Choroid plexus epithelial cell (primary cell): ENCODE data around the gene ITGB1BP2.
"Not testable (repeated sequence)": the region's sequence is repeated elsewhere in the genome, so short reads cannot be mapped to it uniquely, and the experiment has no call there.

Experiments used
- DNase-seq: peaks from one replicate; pipeline ENCODE4 v3.0.0-alpha.2; 2010; ENCODE audit warnings: low read depth
- H3K4me3 ChIP-seq: 2 replicates; pipeline ENCODE4 v1.5.1; 2011; ENCODE audit warnings: low read depth, mild to moderate bottlenecking, control low read depth, low read length, moderate library complexity
- TF ChIP-seq, protein P1 (sequence below): conservative IDR thresholded peaks from 2 replicates; pipeline ENCODE4 v1.5.1; 2011; ENCODE audit warnings: low read depth, mild to moderate bottlenecking, control low read depth, inconsistent platforms, low read length, moderate library complexity

ITGB1BP2 gene

DNA sequence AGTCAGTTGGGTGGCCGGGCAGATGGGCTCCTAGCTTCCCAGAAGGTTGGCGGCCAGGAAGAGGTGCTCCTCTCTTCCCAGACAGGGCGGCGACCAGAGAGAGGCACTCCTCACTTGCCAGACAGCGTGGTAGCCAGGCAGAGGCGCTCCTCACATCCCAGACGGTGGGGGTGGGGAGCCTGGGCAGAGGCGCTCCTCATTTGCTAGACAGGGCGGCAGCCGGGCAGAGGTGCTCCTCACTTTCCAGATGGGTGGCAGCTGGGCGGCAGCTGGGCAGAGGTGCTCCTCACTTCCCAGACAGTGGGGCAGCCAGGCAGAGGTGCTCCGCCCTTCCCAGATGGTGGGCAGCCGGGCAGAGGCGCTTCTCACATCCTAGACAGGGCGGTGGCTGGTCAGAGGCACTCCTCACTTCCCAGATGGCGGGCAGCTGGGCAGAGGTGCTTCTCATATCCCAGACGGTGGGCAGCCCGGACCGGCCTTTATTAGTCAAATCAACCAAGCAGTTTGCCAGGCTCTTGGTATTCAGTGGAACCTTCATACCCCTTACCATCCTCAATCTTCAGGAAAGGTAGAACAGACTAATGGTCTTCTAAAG lies 31.7 kb upstream of the ITGB1BP2 start:
- TF ChIP-seq, protein P1, sequence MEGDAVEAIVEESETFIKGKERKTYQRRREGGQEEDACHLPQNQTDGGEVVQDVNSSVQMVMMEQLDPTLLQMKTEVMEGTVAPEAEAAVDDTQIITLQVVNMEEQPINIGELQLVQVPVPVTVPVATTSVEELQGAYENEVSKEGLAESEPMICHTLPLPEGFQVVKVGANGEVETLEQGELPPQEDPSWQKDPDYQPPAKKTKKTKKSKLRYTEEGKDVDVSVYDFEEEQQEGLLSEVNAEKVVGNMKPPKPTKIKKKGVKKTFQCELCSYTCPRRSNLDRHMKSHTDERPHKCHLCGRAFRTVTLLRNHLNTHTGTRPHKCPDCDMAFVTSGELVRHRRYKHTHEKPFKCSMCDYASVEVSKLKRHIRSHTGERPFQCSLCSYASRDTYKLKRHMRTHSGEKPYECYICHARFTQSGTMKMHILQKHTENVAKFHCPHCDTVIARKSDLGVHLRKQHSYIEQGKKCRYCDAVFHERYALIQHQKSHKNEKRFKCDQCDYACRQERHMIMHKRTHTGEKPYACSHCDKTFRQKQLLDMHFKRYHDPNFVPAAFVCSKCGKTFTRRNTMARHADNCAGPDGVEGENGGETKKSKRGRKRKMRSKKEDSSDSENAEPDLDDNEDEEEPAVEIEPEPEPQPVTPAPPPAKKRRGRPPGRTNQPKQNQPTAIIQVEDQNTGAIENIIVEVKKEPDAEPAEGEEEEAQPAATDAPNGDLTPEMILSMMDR: no peak
- no peak overlapping the region for H3K4me3 ChIP-seq
- no peak for DNase-seq

DNA sequence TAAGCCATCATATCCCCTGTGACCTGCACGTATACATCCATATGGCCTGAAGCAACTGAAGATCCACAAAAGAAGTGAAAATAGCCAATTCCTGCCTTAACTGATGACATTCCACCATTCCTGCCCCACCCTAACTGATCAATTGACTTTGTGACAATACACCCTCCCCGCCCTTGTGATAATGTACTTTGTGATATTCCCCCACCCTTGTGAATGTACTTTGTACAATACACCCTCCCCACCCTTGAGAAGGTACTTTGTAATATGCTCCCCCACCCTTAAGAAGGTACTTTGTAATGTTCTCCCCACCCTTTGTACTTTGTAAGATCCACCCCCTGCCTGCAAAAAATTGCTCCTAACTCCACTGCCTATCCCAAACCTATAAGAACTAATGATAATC lies 29.2 kb upstream of the ITGB1BP2 start:
- DNase-seq, H3K4me3 ChIP-seq: not testable (repeated sequence)

DNA sequence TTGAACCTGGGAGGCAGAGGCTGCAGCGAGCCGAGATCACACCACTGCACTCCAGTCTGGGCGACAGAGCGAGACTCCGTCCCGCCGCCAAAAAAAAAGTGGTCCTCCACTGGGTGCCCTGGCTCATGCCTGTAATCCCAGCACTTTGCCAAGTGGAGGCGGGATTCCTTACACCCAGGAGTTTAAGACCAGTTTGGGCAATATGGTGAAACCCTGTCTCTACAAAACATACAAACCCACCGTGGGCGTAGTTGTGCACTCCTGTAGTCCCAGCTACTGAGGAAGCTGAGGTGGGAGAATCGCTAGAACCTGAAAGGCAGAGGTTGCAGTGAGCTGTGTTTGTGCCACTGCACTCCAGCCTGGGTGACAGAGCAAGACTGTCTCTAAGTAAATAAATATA lies 20.2 kb upstream of the ITGB1BP2 start:
- not testable (repeated sequence) for H3K4me3 ChIP-seq, DNase-seq

DNA sequence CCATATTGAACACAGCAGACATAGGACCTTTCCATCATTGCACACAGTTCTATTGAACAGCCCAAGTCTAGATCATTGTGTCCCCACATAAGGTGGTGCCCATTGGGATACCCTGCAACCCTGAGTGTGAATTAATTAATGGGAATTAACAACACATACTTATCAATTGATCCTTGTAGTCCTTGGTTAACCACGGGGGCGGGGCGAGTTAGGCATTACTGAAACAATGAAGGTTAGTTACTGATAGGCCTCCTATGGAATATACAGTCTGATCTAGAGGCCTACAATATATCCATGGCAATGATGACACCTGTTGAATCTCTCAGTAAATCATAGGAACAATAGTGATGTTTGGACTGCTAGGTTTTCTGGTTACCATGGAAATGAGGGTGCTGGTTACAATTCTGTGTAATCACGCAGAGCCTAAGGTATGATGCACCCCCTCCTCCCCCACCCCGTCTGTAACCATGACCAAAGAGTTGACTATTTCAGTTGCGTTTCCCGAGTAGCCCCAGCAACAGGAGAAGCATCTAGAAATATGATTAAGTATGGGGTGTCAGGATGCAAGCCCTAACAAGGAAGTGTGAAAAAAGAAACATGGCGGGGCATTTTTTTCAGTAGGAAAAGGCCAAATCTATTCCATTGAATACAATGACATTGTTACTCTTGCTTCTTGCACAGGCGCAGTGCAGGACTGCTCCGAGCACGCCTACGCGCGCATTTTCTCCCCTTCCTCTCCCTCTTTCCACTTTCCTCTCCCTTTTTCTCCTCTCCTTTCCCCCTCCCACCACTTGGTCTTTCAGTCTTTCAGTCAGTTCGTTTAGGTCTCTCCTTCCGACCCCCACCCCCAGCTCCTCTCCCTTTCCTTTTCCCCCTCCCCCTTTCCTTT lies 18.8 kb upstream of the ITGB1BP2 start:
- peak; percentile 56 for DNase-seq
- peak overlapping the region; percentile 53 for H3K4me3 ChIP-seq
- TF ChIP-seq, protein P1: no peak

DNA sequence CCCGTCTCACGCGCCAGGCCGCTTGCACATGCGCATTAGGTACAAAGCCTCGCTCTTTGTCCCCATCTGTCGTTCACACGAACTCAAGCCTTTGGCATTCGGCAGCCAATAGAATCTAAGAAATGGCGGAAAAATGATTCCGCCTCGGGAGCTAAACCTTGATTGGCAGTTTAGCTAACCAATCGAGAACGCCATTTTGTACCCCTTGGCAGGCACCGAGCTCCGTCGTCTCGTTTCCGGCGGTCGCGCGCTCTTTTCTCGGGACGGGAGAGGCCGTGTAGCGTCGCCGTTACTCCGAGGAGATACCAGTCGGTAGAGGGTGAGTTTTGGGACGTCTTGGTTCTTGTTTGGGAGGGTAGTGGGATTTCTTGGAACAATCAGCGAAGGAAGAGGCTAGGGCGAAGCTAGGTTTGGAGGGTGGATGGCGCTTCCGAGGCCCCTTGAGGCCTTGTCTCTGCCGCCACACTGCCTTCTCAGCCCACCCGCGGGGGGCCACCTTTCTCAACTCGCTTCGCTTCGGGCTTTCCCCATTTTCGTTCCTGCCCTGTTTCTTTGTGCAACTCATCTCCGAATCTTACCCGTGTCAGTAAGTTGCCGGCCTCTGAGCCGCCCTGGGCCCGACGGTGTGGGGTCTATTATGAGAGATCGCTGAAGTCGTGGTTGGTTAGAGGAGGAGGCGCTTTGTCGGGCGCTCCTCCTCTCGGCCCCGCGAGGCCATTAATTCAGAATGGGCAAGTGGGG lies 18.0 kb upstream of the ITGB1BP2 start, which contains the start of gene NONO:
Gene NONO (plus strand): TSS at position 233 of the 741 bp plus-strand sequence. CDS start 7,003 bp downstream, outside the sequence.
- DNase-seq: peak; percentile 99
- TF ChIP-seq, protein P1: peak; percentile 23
- peak within 1 kb of the TSS; percentile 74 for H3K4me3 ChIP-seq

DNA sequence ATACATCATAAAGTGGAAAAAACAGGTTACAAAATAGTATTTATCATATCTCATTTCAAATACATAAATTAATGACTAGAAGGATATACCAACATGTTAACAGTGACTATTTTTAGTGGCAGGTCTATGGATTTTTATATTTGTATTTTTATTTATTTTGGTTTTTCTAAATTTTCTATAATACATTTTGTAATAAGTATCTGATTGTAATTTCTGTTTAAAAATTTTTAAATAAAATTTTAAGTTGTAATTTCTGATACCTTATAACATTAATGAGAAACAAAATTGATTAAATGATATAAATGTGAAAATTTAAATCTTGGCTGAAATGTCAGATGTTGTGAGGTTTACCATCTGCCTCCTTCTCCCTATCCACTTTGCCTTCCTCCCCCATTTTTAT lies 15.6 kb upstream of the ITGB1BP2 start:
- H3K4me3 ChIP-seq: peak overlapping the region; percentile 74
- TF ChIP-seq, protein P1: no peak
- DNase-seq: no peak

DNA sequence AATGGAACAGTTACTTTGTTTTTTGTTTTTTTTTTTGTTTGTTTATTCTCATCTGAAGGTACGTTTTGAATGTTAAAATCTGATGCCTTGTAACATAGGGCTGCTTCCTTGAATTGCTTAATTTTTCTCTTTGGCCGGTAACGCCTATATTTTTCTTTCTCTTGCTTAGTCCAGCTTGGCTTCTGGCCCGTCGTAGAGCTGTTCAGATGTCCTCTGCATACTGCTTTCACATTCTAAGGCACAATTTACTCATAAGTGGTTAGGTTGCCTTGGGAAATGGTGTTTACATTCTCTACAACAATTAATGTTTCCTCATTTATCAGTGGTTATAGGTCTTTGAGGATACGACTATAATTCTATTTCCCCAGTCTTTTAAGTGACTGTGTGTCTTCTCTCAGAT lies 10.2 kb upstream of the ITGB1BP2 start:
- peak; percentile 62 for DNase-seq
- TF ChIP-seq, protein P1: no peak

More for the DNA sequence above, 10.2 kb upstream of the ITGB1BP2 start:
- H3K4me3 ChIP-seq: no peak overlapping the region
